ENCODE results near the gene KCNK15.

GRCh38 chr20:44701858-44702256, 43.8 kb upstream of the KCNK15 start:
- TF ChIP-seq CTCF (IDR thresholded peaks at IDR 0.05; ENCODE audit: low read length) (no peak), EZH2 (IDR thresholded peaks at IDR 0.05; ENCODE audit: borderline replicate concordance, low read length) (no peak)

Data from OCI-LY1 (cell line).